Measurements from ENCODE around the gene SLC22A1.

DNA sequence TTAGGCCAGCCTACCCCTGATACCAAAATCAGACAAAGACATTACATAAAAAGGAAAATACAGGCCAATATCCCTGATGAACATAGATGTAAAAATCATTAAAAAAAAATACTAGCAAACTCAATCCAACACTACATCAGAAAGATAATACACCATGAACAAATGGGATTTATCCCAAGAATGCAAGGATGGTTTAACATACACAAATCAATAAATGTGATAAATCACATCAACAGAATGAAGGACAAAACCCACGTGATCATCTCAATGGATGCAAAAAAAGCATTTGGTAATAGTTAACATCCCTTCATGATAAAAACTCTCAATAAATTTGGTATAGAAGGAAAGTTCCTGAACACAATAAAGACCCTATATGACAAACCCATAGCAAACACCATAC is 73.2 kb downstream of the SLC22A1 start:
- TF ChIP-seq YY1 (IDR thresholded peaks at IDR 0.05; ENCODE audit: insufficient read depth, insufficient read length) (no peak), ZNF274 (IDR thresholded peaks at IDR 0.05; ENCODE audit: low read depth, low read length) (no peak)

Measured in NT2/D1 (cell line).